ENCODE data around the gene VGLL2. TPM values are rescaled to one million over a fixed set of nuclear protein-coding genes. Genes with fewer than 3 reads are reported as not detected.

The VGLL2 gene
- polyA plus RNA-seq, 10 donors: 58.4 to 140 (median 104) TPM

DNA sequence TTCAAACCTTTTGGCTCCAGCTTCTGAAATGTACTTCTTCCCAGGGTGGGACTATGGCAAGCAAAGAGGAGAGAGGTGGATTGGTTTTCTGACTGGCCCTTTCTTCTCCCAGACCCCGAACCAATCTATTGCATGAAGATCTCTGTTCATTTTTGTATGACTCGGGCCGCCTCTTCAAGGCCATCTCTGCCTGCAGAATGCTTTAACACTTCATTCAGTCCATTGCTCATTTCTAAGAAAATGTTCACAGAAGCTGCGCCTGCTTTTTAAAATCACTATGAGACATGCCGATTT is 1.6 kb downstream of the VGLL2 start:
- DNase-seq: peak in 1 of 3 donors; percentile 30

DNA sequence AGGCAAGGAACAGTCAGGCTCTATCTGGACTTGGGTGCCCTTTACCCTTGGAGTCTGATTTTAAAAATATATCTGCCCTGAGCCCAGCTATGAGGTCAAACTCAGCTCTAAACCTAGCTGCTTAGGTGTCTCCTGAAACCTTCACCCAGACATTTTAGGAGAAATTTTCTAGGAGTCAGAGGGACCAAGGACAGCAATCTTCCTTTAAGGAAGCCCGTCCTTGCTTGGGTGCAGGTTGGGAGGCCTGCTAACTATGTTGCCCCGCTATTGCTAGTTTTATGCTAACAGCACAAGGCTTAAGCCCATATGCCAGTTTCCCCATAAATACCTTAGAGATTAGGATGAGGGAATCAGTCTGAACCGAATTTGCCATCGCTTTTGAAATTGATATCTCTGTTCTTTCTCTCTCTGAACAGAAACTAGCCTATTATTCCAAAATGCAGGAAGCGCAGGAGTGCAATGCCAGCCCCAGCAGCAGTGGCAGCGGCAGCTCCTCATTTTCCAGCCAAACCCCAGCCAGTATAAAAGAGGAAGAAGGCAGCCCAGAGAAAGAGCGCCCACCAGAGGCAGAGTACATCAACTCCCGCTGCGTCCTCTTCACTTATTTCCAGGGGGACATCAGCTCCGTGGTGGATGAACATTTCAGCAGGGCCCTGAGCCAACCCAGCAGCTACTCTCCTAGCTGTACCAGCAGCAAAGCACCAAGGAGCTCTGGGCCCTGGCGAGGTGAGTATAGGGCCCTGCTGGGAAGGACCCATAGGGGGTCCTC is 2.6 kb downstream of the VGLL2 start:
- DNase-seq: peak in 1 of 3 donors; percentile 62

DNA sequence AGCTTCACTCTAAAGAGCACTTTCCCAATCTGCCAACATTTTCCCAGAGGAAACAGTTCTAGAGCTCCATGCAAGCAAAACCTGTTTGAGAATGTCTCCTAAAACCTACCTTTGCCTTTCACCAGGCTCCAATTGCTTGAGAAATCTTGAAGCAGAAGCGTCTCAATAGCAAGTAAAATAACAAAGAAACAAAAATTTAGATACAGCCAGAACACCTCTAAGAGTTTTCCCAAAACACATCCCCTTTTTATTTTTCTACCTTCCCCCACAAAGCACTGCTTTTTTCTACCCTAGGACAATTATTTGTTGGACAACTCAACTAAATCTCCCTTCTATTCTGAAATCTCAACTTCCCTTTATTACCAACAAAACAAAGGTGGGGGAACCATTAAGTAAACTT is 3.6 kb downstream of the VGLL2 start:
- peak in 1 of 3 donors; percentile 22 for DNase-seq

DNA sequence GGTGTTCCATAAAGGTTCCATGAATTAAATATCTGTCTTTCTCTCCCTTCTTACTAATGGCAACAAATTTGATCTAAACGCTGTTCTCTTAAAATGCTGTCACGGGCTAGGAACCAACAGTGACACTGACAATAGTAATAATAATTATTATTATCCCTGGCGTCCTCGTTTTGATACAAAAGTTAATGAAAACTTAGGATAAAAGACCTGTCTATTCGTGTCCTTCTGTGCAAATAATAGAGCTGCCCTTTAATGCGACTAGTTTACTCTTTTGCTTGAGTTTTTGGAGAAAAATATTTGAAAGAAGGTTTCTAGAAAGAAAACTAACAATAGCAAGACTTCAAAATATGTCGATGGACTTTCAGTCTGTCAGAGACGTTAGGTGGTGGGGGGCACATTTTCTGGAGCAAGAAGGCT is 4.3 kb downstream of the VGLL2 start:
- DNase-seq: no peak

DNA sequence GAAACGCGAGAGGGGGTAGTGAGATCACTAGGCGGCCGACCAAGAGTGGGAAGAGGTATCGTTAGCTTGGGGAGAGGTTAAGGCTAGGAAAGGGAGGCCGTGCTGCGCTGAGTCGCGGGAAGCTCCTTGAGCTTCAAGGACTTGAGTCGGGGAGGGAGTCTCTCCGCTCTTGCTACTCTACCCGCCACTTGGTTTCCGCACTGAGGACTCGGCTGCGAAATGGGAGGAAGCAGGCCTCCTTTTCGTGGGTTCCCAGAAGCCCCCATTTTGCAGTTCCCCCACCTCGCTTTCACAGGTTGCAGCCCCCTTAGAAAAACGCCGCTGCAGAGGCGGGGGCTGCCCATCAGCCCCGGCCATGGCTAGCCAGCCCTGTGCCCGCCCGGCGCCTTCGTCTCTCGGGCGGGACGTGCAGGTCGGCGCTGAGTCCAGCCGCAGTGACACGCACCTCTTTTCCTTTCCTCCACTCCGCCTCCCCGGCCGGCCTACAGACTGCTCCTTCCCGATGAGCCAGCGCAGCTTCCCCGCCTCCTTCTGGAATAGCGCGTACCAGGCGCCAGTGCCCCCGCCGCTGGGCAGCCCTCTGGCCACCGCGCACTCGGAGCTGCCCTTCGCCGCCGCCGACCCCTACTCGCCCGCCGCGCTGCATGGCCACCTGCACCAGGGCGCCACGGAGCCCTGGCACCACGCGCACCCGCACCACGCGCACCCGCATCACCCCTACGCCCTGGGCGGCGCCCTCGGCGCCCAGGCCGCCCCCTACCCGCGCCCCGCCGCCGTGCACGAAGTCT is 4.9 kb downstream of the VGLL2 start:
- peak in 1 of 3 donors; percentile 57 for DNase-seq

DNA sequence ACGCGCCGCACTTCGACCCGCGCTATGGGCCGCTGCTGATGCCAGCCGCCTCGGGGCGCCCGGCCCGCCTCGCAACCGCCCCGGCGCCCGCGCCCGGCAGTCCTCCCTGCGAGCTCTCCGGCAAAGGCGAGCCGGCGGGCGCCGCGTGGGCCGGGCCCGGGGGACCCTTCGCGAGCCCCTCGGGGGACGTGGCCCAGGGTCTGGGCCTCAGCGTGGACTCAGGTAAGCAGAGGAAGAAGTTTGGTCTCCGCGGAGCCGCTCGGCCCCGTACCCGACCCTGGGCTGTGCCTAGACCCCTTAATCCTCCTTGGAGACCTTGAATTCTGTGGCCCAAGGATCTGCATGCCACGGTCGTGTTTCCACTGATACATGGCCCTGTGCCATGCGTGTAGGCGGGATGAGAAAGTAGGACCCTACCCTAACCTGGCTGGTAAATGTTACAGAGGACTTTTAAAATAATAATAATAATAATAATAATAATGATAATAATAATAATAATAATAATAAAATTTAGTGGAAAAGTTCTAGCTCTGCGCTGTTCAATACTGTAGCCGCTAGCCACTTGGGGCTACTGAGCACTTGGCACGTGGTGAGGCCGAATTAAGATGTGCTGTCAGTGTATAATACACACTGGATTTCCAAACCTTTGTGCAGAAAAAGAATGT is 5.6 kb downstream of the VGLL2 start:
- peak in 1 of 3 donors; percentile 11 for DNase-seq

DNA sequence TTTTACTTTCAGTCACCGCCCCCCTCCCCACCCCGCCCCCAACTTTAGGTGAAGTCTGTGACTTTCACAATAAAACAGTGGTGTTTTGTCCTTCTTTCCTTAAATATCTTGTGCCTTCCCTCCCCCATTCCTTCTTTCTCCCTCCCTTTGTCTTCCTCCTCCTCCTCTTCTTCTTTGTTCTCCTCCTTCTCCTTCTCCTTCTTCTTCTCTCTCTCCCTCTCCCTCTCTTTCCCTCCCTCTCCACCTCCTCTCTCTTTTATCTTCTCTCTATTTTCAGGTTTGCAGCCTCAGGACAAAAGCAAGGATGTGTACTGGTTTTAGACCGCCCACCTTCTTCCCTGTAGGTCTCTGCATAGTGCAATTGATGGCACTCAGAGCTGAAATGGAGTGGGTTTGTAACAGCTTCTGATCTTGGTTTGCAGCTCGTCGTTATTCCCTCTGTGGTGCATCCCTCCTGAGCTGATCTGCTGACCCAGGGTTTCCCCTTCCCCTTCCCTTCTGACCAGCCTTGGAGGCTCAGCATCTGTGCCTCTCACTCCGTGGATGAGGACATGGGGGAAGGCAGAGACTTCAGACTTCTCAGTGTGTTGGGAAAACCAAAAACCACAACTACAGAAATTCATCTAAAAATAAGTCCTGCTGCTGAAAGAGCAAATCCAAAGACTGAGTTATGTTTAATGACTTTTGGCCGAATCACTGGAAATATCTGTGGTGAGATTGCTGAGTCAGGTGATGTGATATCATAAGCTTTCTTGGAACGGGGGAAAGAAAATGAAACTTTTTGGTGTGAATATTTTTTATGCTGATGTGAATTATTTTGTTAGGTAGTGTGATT is 6.9 kb downstream of the VGLL2 start:
- peak in 1 of 3 donors; percentile 29 for DNase-seq

DNA sequence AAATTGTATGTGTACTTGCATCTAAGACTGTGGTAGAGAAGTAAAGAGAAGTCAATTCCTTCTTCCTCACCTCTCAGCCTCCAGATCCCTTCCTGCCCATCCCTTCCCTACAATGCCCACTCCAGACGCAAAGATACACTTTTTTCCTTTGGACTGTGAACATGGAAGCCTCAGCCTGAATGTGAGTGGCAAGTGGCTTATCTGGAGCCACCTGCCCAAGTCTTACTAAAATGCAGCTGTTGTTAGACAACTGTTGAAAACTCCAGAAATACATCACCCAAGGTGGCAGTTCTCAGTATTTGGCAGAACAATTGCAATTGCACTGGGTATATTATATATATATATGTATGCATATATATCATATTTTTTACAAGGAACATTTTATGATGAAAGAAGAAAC is 7.5 kb downstream of the VGLL2 start:
- DNase-seq: no peak

DNA sequence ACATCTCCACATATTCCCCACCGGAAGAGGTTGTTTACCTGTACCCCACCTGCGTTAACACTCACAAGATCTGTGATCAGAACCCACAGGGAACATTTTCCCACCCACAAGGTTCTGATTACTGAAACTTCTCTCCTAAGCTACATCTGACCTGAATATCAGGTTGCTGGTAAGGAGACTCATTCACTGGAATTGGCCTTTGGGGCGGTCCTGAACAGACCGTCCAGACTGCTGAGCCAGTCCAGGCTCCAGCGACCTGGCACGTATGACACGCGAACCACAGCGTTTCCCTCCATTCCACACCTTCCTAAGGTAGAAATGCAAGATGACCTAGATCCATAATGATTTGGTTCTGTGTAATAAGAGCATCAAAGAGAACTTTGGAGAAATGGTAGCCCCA is 9.8 kb downstream of the VGLL2 start:
- no peak for DNase-seq

DNA sequence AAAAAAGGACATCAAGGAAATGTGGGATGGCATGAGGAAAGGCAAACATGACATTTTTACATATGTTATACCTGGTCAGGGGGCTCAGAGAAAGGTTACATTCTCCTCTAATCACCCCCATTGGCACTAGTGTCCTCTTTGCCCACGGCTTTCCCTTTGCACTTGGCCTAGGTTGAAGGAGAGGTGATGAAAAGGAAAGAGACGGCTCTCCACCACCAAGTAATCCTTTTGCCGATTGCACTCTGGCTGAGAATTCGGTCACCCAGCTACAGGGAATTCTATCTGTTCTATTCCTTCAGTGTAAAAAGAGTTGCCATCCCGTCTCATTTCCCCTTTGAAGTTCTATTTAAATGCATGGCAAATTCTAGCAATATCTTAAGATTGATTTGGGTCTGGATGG is 10.4 kb downstream of the VGLL2 start:
- no peak for DNase-seq

DNA sequence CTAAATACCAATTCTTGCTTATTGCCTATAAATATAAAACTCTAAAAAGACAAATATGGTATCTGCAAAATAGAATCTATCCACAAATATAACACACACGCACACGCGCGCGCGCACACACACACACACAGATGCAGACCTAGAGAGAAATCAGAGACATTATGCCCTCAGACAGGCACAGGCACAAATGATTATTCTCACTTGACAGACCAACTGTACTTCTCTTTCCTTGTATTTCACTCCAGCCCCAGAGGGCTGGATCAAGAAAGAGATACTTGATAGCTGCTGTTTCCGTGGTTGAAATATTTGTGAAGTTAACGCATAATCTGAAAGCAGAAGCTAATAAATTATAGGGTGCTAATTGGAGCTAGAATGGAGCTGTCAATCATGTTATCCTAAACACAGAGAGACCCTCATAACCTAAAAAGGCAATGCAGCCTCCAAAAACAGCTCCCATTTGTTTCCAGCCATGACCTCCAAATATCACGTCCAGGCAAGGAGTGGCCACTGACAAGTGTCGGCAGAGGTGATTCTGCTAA is 11.5 kb downstream of the VGLL2 start:
- no peak for DNase-seq

DNA sequence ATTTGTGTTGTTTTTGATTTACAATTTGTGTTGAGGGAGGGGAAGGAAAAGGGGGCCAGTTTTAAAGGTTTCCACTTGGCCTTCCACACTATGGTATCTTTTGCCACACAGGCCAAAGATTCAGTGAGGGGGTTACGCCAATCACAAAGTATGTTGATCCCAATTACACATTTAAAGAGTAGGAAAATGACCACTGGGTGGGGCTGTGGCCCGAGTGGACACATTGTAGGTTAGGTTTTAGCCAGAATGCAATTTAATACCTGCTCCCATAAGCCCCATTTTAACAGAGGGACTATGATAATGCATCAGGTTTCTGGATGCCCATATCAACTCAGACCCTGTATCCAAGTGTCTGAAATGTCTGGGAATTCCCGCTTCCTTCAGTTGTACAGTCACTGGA is 15.6 kb downstream of the VGLL2 start:
- DNase-seq: no peak

DNA sequence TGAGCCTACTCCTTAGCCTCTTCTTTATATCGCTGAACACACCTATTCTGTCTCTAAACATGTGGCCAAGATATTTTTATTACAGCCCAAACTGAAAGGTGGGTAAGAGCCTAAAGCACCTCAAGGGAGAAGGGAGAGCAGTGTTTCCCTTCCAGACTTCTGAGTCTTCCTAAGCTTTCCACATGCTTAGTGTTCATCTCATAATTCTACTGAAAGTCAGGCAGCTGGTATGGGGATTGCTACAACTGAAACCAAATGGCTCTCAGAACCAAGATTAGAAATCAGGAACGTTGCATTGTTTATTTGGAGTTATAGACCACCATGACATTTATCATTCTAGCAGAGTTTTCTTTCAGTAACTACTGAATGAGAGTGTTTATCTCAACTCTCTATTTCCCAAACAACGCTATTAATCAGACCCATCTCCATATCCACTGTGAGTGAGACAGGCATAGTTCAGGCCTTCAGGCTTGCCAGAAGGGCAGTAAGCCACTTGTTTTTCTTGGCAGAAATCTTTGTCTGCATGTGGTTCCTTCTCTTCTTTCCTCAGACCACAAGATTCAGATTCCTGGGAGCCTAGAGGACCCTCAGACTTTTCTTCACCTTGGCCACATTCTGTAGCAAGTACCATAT is 22.8 kb downstream of the VGLL2 start:
- no peak for DNase-seq

DNA sequence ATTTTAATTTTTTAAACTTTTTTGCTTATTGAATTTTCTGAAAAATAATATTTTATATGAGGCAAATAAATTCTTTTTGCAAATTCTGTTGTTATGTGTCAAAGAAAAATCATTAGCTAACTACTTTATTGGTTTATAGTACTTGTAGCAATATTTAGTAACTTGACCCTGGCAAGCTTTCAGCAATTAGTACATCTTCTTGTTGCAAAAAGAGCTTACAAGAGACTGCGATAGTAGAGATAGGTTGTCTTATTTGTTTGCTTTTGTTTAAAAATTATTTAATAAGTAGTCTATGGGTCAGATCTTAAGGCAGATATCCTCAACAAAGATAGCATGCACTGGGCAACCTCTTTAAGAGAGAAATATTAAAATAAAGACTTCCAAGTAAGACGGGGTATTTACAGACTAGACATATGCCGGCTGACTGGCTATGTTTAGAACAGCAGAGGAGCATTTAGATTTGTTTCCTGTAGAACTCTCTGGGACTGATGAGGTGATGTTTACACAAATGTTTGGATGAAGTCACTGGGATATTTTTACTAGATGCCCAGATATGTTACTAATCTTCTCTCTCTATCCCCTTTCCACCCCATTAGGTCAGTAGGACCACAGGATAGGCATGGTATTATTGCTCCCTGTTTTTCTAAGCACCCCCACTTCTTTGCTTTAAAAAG is 25.0 kb downstream of the VGLL2 start:
- no peak for DNase-seq

DNA sequence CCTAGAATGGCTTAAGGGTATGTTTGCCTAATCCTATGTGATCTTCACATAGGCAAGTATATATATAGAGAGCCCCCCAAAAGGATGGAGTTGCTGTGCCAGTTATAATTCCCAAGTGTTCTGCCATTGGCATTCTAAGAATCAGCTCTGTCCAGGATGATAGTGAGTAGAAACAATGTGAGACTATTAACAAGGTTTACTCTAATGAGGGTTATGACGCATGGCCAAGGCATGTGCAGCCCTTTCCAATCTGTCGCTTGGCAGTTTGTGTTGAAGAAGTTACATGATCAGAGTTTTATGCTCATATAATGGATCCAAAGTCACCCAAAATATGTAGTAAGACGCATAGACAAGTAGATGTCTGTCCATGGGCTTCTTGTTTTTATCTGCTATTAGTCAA is 33.6 kb downstream of the VGLL2 start:
- DNase-seq: no peak

DNA sequence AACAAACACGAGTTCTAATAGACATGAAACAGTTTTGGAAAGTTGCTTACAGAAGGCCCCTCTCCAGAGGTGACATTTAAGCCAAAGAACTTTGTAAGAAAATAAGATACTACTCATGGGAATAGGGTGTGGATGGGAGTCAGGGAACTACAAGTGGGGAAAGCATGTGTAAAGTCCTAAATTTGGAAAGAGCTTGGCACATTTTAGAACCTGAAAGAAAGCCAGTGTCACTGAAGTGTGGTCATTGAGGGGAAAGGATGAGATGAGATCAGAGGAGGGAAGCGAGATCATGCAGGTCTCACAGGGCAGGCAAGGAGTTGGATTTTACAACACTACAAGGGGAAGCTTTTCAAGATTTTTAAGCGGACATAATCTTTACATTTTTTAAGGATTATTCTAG is 38.0 kb downstream of the VGLL2 start:
- no peak for DNase-seq

DNA sequence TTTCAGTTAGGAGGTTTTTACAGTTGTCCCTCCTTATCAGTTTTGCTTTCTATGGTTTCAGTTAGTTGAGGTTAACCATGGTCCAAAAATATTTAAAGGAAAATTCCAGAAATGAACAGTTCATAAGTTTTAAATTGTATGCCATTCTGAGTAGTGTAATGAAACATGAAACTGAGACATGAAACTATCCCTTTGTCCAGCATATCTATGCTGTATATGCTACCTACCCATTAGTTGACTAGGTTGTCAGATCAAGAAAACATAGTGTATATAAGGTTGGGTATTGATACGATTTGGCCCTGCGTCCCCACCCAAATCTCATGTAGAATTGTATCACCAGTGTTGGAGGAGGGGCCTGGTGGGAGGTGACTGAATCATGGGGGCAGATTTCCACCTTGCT is 39.1 kb downstream of the VGLL2 start:
- DNase-seq: no peak

DNA sequence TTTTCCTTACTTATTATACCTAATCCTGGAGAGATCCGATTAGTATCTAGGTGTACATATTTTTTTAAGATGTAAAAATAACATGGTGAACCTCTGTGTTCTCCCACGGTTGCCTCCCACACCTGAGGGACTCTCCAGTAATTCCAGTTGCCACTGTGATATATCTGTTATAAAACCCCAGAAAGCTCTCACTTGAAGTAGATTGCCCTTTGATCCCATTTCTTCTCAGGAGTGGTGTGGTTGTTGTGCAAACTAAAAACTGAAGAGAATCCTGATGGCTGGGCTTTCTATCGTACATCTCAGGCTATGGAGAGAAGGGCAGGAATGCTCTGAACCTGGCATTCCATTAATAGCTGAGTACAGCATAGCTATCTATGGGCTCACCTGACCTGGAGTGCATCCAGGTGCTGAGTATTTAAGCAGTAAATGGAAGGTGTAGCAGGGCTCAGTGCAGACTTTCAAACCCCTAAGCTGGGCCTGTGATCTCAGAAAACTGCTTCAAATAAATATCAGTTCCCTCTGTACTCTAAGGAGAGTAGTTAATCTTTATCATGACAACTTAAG is 41.0 kb downstream of the VGLL2 start:
- DNase-seq: no peak

DNA sequence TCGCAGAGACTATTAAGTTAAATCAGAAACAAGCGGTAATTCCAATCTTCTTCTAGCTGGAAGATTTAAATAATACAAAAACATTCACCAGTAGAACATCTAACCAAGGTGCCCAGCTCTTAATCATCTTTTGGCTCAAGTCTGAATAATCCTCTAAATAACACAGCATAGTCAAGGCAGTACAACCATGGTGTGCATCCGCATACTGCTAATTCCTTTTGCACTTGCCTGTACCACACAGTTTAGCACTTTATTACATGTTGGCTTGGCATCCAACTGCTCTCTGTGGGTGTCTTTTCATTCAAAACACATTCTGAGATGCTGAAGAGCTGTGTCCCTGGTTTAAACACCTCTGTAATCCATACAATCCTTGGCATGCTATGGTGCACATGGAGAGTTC is 42.3 kb downstream of the VGLL2 start:
- DNase-seq: no peak

DNA sequence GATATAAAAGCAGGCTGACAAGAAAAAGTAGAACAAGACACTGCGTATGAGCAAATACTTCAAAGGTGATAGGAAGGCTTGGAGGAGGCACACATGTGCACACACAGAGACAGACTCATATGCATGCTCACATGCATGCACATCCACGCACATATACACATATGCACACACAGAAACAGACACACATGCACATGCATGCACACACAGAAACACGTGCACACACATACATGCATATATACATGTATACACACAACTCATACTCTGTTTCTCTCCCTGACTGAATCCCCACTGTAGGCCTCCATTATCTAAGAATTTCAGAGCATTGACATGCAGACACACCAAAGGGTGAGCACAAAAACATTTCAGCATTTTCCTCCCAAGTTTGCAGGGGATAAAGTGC is 43.7 kb downstream of the VGLL2 start:
- no peak for DNase-seq
